HuH-7.5 (cell line): ENCODE results near the gene ARID1B.

Source experiments
- DNase-seq: peaks from one replicate; pipeline ENCODE4 v3.0.0; 2011; ENCODE audit warnings: low spot score

The ARID1B gene

GRCh38 chr6:156773935-156774852 lies 3.0 kb upstream of the ARID1B start:
- no peak for DNase-seq

GRCh38 chr6:156774863-156775405 lies 2.2 kb upstream of the ARID1B start:
- no peak for DNase-seq

- DNase-seq: no peak
Observed at GRCh38 chr6:156775717-156776116, 1.5 kb upstream of the ARID1B start.

- peak; percentile 55 for DNase-seq
Observed at GRCh38 chr6:156776470-156776839, 723 bp upstream of the ARID1B start.

GRCh38 chr6:156777577-156778453 lies 637 bp downstream of the ARID1B start:
- peak; percentile 58 for DNase-seq

GRCh38 chr6:156778454-156779205 lies 1.5 kb downstream of the ARID1B start:
- peak; percentile 56 for DNase-seq

- peak; percentile 43 for DNase-seq
Observed at GRCh38 chr6:156779206-156780094, 2.3 kb downstream of the ARID1B start.

GRCh38 chr6:156780102-156780641 lies 3.0 kb downstream of the ARID1B start:
- peak; percentile 70 for DNase-seq

GRCh38 chr6:156780962-156781853 lies 4.0 kb downstream of the ARID1B start:
- DNase-seq: no peak

GRCh38 chr6:156781861-156782631 lies 4.9 kb downstream of the ARID1B start:
- no peak for DNase-seq

GRCh38 chr6:156782691-156783320 lies 5.6 kb downstream of the ARID1B start:
- DNase-seq: no peak

- no peak for DNase-seq
Observed at GRCh38 chr6:156783958-156784357, 6.8 kb downstream of the ARID1B start.

GRCh38 chr6:156786652-156787051 lies 9.5 kb downstream of the ARID1B start:
- DNase-seq: no peak

- DNase-seq: no peak
Observed at GRCh38 chr6:156787569-156788492, 10.7 kb downstream of the ARID1B start.

GRCh38 chr6:156789081-156789943 lies 12.1 kb downstream of the ARID1B start:
- DNase-seq: no peak

GRCh38 chr6:156790711-156791319 lies 13.6 kb downstream of the ARID1B start:
- no peak for DNase-seq
